Ectodermal cell (in vitro differentiated cells): ENCODE measurements around the gene FAM131A.

ENCODE experiments used
- H3K27ac ChIP-seq: 2 replicates; pipeline ENCODE4 v1.7.0; 2013; ENCODE audit warnings: mild to moderate bottlenecking, low read depth, low read length; ENCODE audit not compliant: insufficient read depth, poor library complexity, severe bottlenecking
- H3K27me3 ChIP-seq: 2 replicates; pipeline ENCODE4 v1.7.0; 2013; ENCODE audit warnings: mild to moderate bottlenecking, low read length; ENCODE audit not compliant: insufficient read depth, control insufficient read depth, poor library complexity, severe bottlenecking
- H3K36me3 ChIP-seq: one replicate; pipeline ENCODE4 v1.7.0; 2013; ENCODE audit warnings: low read length; ENCODE audit not compliant: control insufficient read depth, insufficient read depth
- H3K4me1 ChIP-seq: one replicate; pipeline ENCODE4 v1.7.0; 2013; ENCODE audit warnings: low read length; ENCODE audit not compliant: control insufficient read depth, insufficient read depth
- H3K4me3 ChIP-seq: 2 replicates; pipeline ENCODE4 v1.7.0; 2013; ENCODE audit warnings: low read depth, low read length, control low read depth; ENCODE audit not compliant: insufficient read depth
- H3K9me3 ChIP-seq: 2 replicates; pipeline ENCODE4 v1.7.0; 2013; ENCODE audit warnings: mild to moderate bottlenecking, low read length, moderate library complexity; ENCODE audit not compliant: control insufficient read depth
- WGBS, 2 experiments: methylation state at CpG; one replicate each; pipeline ENCODE4 v1.1.7; 2013; ENCODE audit warnings: missing lambda C conversion rate in 2 of 2; 5-methylcytosine and 5-hydroxymethylcytosine counted together

Gene FAM131A

GRCh38 chr3:184383033-184383740 lies 45.8 kb downstream of the FAM131A start:
- WGBS, 2 experiments = 88 to 92% methylated on average over 15 of the region's 15 CpGs
- Histone ChIP-seq H3K27me3 (peaks cover 35% of the 10 kb centered on the region), H3K9me3 (no peaks in the 10 kb centered on the region), H3K4me1 (peaks cover 18% of the 10 kb centered on the region), H3K4me3 (no peak overlapping the region), H3K36me3 (no peaks in the 10 kb centered on the region), H3K27ac (no peak overlapping the region)

GRCh38 chr3:184384342-184384741 lies 46.9 kb downstream of the FAM131A start:
- Histone ChIP-seq H3K4me1 (peaks cover 7% of the 10 kb centered on the region), H3K4me3 (no peak overlapping the region), H3K27ac (no peak overlapping the region), H3K9me3 (no peaks in the 10 kb centered on the region), H3K27me3 (peaks cover 30% of the 10 kb centered on the region), H3K36me3 (no peaks in the 10 kb centered on the region)
- 93% methylated on average over 9 of the region's 9 CpGs for WGBS, 2 experiments

GRCh38 chr3:184384856-184385422 lies 47.5 kb downstream of the FAM131A start:
- Histone ChIP-seq H3K36me3 (no peaks in the 10 kb centered on the region), H3K4me3 (no peak overlapping the region), H3K27ac (no peak overlapping the region), H3K9me3 (no peaks in the 10 kb centered on the region), H3K27me3 (peaks cover 30% of the 10 kb centered on the region), H3K4me1 (peaks cover 5% of the 10 kb centered on the region)
- WGBS, 2 experiments = 93% methylated on average over 8 of the region's 8 CpGs

GRCh38 chr3:184386047-184386806 lies 48.8 kb downstream of the FAM131A start:
- 93 to 94% methylated on average over 37 of the region's 37 CpGs for WGBS, 2 experiments
- no peaks in the 10 kb centered on the region for H3K36me3 ChIP-seq
- no peaks in the 10 kb centered on the region for H3K9me3 ChIP-seq
- H3K4me1 ChIP-seq = no peaks in the 10 kb centered on the region
- H3K27me3 ChIP-seq = peaks cover 18% of the 10 kb centered on the region
- no peak overlapping the region for H3K27ac ChIP-seq
- no peak overlapping the region for H3K4me3 ChIP-seq

- no peaks in the 10 kb centered on the region for H3K36me3 ChIP-seq
- H3K9me3 ChIP-seq = no peaks in the 10 kb centered on the region
- H3K4me1 ChIP-seq = no peaks in the 10 kb centered on the region
- no peak overlapping the region for H3K27ac ChIP-seq
- peaks cover 8% of the 10 kb centered on the region for H3K27me3 ChIP-seq
- 93% methylated on average over 12 of the region's 12 CpGs for WGBS, 2 experiments
- no peak overlapping the region for H3K4me3 ChIP-seq
Measured at GRCh38 chr3:184387174-184387714, 49.8 kb downstream of the FAM131A start.

- H3K9me3 ChIP-seq = no peaks in the 10 kb centered on the region
- WGBS, 2 experiments = 85 to 89% methylated on average over 8 of the region's 8 CpGs
- H3K4me1 ChIP-seq = no peaks in the 10 kb centered on the region
- H3K36me3 ChIP-seq = no peaks in the 10 kb centered on the region
- no peak overlapping the region for H3K4me3 ChIP-seq
- H3K27ac ChIP-seq = no peak overlapping the region
- no peaks in the 10 kb centered on the region for H3K27me3 ChIP-seq
Measured at GRCh38 chr3:184388164-184388935, 51.0 kb downstream of the FAM131A start.

GRCh38 chr3:184388936-184389230 lies 51.5 kb downstream of the FAM131A start:
- no peak overlapping the region for H3K4me3 ChIP-seq
- H3K27ac ChIP-seq = no peak overlapping the region
- H3K27me3 ChIP-seq = no peaks in the 10 kb centered on the region
- 88 to 89% methylated on average over 8 of the region's 8 CpGs for WGBS, 2 experiments
- H3K4me1 ChIP-seq = no peaks in the 10 kb centered on the region
- H3K36me3 ChIP-seq = no peaks in the 10 kb centered on the region
- H3K9me3 ChIP-seq = no peaks in the 10 kb centered on the region

GRCh38 chr3:184389384-184389783 lies 52.0 kb downstream of the FAM131A start:
- no peak overlapping the region for H3K4me3 ChIP-seq
- H3K9me3 ChIP-seq = no peaks in the 10 kb centered on the region
- no peaks in the 10 kb centered on the region for H3K4me1 ChIP-seq
- H3K27ac ChIP-seq = no peak overlapping the region
- H3K36me3 ChIP-seq = no peaks in the 10 kb centered on the region
- WGBS, 2 experiments = 69 to 70% methylated on average over 5 of the region's 5 CpGs
- no peaks in the 10 kb centered on the region for H3K27me3 ChIP-seq

- no peaks in the 10 kb centered on the region for H3K9me3 ChIP-seq
- no peaks in the 10 kb centered on the region for H3K36me3 ChIP-seq
- H3K4me3 ChIP-seq = no peak overlapping the region
- 87 to 90% methylated on average over 5 of the region's 5 CpGs for WGBS, 2 experiments
- H3K27me3 ChIP-seq = no peaks in the 10 kb centered on the region
- H3K27ac ChIP-seq = no peak overlapping the region
- H3K4me1 ChIP-seq = no peaks in the 10 kb centered on the region
Measured at GRCh38 chr3:184389935-184390528, 52.6 kb downstream of the FAM131A start.
